GM21360 (cell line): ENCODE data around the gene ATP5PB.

Experiments used
- ATAC-seq: cut with Tn5 transposase; IDR thresholded peaks from one replicate; pipeline ENCODE4 v1.9.1; 2021; ENCODE audit warnings: mild to moderate bottlenecking, moderate library complexity; ENCODE audit not compliant: unreplicated experiment

ATP5PB gene

DNA sequence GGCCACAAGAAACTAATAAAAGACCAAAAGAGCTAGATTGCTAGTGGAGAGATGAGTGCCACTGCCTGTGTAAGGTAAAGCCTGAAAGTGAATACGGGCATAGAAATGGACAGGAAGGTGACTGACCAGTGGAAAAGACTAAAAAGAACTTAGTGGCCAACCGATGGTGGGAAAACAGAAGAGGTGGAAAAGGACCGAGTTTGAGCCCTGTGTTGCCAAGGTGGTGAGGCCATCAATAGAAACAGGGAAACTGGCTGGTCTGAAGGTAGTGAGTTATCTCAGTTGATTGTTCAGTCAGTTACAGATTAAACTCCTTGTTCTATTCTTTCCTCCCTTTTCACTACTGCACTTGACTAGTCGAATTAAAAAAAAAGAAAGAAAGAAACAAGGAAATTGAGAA is 2.7 kb upstream of the ATP5PB start:
- no peak for ATAC-seq

DNA sequence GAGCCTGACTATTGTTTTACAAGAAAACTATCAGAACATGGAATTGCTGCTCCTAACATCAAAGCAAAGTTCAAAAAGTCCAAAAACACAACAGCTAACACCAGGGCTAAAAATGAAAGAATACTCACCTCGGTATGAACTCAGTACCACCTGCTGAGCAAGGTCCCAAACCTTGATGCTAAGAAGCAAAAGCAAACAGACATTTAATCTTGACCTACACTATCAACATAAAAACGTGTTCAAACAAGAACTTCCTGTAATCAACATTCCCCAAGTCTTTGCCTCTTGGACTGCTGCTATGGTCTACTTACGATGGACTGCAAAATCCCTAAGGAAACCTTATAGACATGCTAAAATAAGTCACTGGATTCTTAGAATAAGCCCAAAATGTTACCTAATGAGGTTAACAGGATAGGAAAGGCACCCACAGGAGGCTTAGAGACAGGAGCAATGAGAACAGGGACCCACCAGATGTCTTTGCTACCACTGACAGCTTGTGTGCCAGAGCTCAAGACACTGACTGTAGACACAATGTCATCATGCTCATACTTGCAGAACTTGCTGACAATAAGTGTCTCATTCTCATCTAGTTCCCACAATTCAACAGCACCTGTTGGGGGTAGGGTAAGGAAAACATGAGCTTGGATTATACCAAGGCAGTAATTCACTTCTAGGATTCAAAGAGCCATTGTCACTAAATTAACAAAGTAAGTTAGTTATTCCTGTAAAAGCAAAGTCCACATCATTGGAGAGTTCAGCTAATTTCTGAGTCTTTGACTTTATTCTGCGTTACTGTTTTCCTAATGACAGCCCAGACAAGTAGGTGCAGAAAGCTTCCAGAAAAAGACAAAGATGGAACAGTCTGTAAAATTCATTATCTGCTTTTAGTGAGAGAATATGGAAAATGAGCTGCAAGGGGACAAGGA is 2.0 kb upstream of the ATP5PB start:
- no peak for ATAC-seq

DNA sequence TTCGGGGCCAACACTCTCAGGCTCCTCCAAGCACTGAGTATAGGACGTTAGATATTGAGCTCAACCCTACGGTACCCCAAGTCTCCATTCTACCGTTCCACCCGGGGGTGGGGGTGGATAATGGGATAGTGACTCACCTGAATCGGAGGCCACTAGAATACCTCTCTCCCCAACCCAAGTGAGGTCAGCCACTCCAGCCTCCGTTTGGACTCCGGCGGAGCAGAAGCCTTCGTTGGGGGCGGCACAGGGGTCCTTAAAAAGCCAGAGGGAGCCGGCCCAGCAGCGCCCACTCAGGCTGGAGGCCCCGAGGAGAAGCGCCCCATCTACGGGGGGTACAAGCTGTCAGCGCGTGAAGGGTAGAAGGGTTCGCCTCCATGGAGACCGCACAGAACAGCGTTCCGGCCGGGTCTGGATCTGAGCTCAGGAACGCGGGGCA is 764 bp upstream of the ATP5PB start:
- peak; percentile 26 for ATAC-seq

DNA sequence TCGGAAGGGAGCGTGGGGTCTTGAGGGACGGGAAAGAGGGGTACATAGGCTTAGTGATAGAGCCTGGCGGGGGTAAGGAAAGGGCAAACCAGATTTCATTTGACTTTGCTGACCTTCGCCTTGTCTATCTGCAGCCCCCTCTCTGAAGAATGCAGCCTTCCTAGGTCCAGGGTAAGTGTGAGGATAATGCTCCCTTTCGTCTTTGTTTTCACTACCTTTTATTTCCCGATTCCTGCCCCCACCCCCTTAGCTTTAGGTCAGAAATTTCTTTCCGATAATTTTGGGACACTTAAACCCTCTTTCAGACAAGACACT is 396 bp downstream of the ATP5PB start:
- no peak for ATAC-seq

DNA sequence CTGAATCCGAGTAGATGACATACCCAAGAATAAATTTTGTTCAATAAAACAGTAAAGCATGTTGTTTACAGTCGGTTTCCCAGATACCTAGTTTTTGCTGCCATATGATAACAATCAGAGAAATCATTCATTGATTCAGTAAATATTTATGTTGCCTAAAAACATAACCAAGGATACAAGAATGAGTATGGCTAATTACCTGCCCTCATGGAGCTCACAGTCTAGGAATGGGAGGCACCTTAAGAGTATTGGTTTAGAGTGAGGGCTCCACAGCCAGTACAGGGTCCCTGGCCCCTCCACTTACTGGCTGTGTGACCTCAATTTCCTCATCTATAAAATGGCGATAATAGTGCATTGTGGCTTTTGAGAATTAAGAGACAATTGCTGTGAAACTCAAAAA is 921 bp downstream of the ATP5PB start:
- no peak for ATAC-seq

DNA sequence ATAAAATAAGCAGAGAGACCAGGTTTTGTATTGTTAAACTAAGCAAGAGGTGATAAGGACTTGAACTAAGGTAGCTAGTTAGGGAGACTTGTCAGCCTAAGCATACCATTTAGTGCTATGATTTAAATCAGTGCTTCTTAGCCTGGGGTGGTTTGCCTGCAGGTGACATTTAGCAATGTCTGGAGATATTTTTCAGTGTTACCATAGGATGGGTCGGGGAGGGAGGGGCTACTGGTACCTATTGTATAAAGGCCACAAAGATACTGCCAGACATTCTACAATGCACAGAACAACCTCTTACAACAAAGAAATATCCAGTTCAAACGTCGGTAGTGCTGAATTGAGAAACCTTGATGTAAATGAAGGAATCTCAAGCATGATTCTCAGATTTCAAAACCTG is 3.3 kb downstream of the ATP5PB start:
- no peak for ATAC-seq

DNA sequence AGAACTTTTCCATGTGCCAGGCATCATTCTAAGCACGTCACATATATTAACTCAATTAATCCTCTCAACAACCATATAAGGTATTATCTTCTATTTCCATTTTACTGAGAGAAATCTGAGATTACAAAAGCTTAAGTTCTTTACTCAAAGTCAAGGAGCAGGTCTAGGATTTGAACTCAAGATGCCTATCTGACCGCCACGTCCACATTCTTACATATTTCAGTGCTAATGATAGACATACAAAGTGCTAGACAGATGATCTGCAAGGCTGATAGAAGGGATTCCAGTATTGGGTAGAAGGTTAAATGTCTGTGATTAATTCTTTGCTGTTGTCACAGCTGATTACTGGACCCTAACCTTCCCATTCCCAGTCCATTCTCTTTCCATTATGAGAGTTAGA is 4.4 kb downstream of the ATP5PB start:
- no peak for ATAC-seq

DNA sequence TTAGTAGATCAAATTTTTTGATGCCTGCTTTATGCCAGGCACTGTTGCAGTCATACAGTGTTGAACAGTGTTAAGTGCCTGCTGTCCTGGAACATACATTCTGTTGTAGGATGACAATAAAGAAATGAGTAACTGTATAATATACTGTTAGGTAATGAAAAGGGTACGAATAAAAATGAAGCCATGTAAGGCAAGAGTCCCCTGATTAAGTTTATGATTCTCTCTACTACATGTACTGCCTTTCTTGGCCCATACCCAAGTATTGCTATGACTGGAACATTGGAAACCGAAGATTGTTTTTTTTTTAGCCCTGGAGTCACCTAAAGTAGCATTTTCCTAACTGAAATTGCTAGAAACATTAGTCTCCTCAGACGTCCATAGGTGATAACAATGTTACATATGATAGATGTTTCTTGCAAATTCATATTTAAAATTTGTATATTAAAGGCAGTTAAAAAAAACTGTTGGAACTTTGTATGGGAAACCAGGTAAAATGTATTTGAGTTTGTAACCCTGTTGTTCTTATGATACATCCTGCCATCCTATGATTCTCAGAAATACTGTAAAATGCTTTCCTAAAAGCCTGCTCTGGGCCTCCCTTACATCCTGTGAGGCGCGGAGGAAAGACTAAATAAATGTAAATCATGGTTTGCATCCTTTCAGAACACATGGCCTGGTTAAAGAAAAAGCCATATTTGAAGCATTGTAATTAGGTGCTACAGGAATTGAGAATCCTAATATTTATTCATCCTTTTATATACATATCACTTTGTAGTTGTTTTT is 5.8 kb downstream of the ATP5PB start:
- no peak for ATAC-seq

DNA sequence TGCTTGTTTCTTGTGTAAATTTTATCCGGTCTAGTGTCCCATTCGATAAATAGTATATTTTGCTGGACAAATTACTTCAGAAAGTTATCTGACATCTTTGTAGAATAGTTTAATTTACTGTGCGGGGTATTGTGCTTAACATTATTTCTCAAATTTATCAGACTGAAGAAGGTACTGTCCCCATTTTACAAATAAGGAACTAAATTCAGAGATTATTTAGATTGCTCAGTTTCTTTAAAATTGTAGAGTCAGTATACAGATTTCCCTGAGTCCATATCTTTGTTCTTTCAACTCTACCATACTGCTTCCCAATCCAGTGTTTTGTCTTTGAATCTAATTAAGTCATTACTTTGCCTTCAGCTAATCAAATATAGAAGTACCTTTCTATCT is 6.4 kb downstream of the ATP5PB start:
- no peak for ATAC-seq

DNA sequence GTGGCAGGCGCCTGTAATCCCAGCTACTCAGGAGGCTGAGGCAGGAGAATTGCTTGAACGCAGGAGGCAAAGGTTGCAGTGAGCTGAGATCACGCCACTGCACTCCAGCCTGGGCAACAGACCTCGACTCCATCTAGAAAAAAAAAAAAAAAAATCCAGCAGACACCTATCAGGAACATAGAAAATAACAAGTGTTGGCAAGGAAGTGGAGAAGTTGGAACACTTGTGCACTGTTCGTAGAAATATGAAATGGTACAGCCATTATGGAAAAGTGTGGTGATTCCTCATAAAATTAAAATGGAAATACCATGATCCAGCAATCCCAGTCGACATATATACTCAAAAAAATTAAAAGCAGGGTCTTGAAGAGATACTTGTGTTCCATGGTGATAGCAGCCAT is 12.5 kb downstream of the ATP5PB start:
- ATAC-seq = no peak

DNA sequence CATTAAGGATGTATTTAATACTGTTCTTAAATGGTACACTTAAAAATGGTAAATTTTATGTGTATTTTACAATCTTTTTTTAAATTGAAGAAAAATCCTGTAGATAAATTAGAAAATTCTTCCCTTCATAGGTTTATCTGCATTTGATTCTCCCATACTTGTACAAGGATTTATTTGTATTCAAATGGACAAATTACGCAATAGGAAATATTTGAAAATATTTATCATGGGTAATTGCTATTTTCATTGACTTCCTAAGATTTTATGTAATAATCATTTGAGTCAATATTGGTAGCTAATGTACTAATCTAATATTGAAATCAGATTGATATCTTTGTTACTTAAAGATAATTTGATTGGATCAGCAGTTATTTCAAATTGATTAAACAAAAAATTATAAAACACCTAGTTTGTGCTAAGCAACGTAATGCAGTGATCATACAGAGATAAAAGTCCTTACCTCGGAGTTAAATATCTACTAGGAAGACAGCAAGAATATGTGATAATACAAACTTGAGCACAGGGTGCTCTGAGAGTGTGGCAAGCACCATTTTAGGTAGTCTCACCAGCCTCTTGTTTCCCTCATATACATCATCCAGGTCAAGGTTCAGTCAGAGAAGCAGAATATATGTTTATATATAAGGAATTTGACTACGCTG is 13.2 kb downstream of the ATP5PB start:
- no peak for ATAC-seq

DNA sequence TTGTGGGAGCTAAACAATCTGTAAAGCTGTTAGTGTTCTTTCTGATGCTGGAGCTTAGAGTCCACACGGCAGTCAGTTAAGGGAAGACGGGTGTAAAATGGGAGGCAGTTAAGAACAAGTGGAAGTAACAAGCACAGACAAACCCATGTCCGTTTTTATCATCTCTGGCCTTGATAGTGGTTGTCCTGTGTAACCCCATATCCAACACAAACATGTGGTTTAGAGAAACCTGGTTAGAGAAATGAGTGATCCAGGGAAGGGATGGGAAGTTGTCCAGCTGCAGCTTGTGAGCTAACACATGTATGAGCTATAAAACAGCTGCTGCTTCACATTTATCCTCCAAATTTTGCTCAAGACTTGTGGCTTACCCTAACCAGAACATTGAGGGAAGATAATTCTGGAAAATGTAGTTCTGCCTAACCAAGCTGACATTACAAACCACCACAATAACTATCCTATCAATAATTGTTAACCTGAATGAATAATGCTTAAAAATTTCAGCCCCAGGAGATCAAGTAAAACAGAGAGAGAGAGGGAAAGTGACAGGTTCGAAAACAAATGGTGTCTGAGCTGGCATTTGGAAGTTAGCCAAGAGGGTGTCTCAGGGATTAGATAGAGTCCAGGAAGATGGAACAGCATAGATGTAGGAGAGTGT is 13.9 kb downstream of the ATP5PB start:
- ATAC-seq = no peak

DNA sequence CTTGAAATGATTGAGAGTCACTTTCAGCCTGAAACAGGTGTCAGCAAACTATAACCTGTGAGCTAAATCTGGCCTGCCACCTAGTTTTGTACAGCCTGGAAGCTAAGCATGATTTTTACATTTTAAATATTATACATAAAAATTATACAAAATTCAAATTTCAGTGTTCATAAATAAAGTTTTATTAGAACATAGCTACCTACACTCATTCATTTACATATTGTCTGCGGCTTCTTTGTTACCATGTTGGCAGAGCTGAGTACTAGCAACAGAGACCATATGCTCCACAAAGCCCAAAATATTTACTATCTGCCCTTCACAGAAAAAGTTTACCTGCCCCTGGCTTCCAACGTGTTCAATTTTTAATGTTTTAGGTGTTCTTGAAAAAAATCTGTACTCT is 16.5 kb downstream of the ATP5PB start:
- no peak for ATAC-seq

DNA sequence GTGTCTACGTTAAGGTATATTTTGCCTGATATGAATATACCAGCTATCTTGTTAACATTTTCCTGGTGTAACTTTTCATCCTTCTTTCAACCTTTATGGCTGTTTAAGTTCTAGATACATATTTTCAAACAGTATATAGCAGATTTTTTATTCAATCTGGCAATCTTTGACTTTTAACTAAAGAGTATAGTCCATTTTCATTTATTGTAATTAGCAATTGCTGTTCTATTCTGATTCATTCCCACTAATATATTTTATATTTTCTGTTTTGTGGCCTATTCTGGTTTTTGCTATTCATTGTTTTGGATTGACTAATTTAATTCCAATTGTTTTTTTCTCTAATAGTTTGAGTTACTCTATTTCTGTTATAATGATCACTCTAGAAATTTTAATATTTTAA is 17.2 kb downstream of the ATP5PB start:
- ATAC-seq = no peak

DNA sequence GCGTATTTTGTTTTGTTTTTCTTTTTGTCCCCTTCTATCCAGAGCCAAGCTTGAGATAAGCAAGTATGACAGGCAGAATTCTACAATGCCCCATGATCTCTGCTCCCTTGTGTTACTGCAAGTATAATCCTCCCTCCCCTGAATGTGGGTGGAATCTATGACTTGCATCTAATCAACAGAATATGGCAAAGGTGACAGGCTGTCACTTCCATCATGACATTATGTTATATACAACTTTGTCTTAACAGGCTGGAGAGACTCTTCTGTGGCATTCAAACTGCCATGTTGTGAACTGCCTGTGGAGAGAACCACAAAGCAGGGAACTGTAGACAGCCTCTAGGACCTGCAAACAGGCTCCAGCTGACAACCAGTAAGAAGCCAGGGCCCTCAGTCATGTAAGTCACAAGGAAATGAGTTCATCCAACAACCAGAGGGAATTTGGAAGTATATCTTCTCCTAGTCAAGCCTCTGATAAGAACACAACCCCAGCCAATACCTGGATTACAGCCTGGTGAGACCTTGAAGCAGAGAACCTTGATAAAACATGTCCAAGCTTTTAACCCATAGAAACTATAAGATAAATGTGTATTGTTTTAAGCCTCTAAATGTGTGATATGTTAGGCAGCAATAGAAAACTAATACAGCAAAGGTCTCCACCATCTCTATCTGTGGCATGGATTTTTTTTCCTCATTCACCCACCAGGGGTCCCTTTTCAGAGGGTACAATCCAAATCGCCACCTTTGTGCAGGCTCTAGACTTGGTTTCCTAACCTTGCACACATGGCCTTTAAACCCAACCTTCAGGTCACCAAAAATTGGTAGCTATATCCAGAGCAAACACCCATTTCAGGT is 18.8 kb downstream of the ATP5PB start:
- no peak for ATAC-seq

DNA sequence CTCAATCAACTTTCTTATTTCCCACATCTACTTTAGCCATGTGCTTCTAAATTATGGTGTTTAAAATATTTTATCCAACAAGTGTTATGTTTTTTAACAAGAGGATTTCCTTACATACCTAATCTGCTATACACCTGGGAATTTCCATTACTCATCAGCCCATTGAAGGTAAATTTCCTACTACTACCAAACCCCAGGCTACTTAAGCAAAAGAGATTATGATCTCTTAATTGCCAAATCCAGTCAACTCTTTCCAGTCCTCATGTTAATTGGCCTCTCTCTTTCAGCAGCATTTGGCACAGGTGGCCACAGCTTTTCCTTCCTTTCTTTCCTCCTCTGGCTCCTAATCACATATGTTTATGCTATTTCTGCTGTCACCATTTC is 19.4 kb downstream of the ATP5PB start:
- ATAC-seq = no peak

DNA sequence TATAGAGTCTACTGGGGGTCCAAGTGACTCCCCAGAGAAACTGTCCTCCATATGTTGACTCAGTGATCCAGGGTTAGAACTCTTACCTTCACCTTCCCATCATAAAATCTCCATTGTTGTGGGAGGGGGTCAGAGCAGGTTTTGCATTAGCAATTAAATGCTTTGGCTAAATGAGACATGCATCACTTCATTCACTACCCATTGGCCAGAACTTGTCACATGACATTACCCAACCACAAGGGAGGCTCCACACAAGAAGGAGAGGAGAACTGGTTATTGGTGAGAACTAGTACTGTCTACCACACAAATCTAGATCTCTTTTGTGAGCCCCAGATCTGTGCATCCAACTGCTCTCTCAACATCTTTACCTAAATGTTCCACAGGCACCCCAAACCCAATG is 20.3 kb downstream of the ATP5PB start:
- no peak for ATAC-seq

DNA sequence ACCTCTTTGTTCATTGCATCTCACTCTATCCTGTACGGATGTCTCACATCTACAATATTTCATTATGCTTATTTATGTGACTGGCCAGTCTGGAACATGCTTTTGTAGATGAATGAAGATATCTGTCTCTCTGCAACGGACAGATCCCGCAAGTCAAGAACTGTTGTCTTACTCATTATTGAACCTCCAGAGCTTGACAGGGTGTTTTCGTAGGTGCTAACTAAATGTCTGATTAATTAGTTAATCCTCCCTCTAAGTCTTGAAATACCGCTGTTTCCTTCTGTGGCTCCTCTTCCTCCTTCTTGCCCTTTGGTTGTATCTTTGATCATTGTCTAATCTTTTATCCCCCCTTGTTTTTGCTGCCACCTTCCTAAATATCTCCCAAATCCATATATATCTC is 21.3 kb downstream of the ATP5PB start:
- ATAC-seq = no peak

DNA sequence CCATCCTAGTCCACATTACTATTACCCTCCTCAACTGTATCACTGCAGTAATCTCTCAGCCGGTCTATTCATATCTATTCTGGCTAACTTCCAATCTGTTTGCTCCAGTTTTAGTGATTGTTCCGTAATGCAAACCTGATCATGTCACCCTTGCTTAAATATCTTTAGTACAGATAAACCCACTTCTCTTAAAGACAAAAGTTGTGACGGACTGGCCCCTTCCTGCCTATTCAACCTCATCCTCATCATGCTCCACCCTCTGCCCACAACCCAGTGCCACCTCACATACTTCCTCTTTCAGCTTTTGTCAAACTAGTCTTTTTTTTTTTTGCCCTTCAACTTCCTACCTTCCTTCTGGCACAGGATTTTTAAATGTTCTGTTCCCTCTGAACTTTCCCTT is 21.7 kb downstream of the ATP5PB start:
- ATAC-seq = no peak

DNA sequence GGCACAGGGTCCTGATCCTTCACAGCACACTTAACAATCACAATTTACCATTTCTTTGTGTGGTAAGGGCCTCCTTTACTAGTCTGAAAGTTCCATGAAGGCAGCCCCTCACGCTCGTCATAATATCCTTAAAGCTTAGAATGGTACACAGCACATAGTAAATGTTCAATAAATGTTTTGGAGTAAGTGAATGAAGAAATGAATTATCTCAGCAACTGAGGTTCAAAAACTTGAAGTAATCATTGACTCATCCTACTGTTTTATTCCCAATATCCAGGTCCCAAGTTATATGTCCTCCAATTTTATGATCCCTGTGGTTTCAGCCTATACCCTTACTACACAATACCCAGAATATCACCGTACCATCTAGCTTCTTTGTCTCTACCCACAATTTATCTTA is 22.3 kb downstream of the ATP5PB start:
- no peak for ATAC-seq
